Right lobe of liver (tissue), 4 donors: Measurements from ENCODE around the gene CWC27.

Experiments
- POLR2A ChIP-seq: fragments of 450-650 bp; IDR thresholded peaks from one replicate; pipeline ENCODE4 v1.6.1; 2017; ENCODE audit warnings: antibody characterized with exemption, mild to moderate bottlenecking
- TF ChIP-seq, protein P1 (sequence below), 4 donors: fragments of 200-600 bp in 3 of 4; fragments of 450-650 bp in 1 of 4; IDR thresholded peaks; one replicate each; pipeline versions ENCODE4 v1.5.1 to v1.8.0; 2016 to 2022; ENCODE audit warnings: antibody characterized with exemption in 4 of 4, mild to moderate bottlenecking in 2 of 4
- donor health status: DM: no; HTN: no; CAD: no.
- donor health status: DM: no; HTN: no; CAD: no.
- donor health status: DM: no; HTN: yes; CAD: no.

GRCh38 chr5:64767959-64768357 lies 772 bp upstream of the CWC27 start:
- TF ChIP-seq, protein P1, sequence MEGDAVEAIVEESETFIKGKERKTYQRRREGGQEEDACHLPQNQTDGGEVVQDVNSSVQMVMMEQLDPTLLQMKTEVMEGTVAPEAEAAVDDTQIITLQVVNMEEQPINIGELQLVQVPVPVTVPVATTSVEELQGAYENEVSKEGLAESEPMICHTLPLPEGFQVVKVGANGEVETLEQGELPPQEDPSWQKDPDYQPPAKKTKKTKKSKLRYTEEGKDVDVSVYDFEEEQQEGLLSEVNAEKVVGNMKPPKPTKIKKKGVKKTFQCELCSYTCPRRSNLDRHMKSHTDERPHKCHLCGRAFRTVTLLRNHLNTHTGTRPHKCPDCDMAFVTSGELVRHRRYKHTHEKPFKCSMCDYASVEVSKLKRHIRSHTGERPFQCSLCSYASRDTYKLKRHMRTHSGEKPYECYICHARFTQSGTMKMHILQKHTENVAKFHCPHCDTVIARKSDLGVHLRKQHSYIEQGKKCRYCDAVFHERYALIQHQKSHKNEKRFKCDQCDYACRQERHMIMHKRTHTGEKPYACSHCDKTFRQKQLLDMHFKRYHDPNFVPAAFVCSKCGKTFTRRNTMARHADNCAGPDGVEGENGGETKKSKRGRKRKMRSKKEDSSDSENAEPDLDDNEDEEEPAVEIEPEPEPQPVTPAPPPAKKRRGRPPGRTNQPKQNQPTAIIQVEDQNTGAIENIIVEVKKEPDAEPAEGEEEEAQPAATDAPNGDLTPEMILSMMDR (IDR thresholded peaks at IDR 0.05), result no peak
- no peak for TF ChIP-seq POLR2A
